ENCODE results near the gene NUDT8. TPM values are rescaled to one million over a fixed set of nuclear protein-coding genes. Genes with fewer than 3 reads are reported as not detected.

Gene NUDT8
- total RNA-seq, 1 experiment from 2014 or later: 13.2 TPM

GRCh38 chr11:67613313-67613959 is 16.3 kb downstream of the NUDT8 start:
- no peaks in the 10 kb centered on the region for H3K36me3 ChIP-seq (ENCODE audit: control insufficient read depth, insufficient read depth, low read length)
- peak overlapping the region; percentile 37; the same call in 1 of the 2 replicates for H3K27ac ChIP-seq (ENCODE audit: low read length)
- H3K9me3 ChIP-seq (ENCODE audit: control insufficient read depth, insufficient read depth, low read depth, low read length): no peaks in the 10 kb centered on the region
- H3K4me3 ChIP-seq (ENCODE audit: low read depth in 2 of 2, low read length in 2 of 2): no peak overlapping the region
- TF ChIP-seq REST (IDR thresholded peaks at IDR 0.05; ENCODE audit: insufficient read depth in 1 of 2, low read depth in 2 of 2, low read length in 1 of 2) (no peak), SIN3A (IDR thresholded peaks at IDR 0.05; ENCODE audit: borderline replicate concordance, insufficient read depth, low read depth, low read length) (no peak)
- peaks cover 11% of the 10 kb centered on the region for H3K4me1 ChIP-seq (ENCODE audit: control insufficient read depth, insufficient read depth, low read length)
- ATAC-seq (peak; percentile 24), DNase-seq (ENCODE audit: low read depth, low spot score) (no peak)
- ChIA-PET CTCF (interaction anchor here (0.5 to 1.8 kb wide), 5 partner anchors 8 to 58 kb away, joined by 3 to 11 read pairs (median 3); partner anchors contain the start of gene NUDT8), POLR2A (interaction anchor here (0.6 kb wide), 1 partner anchor 32 kb away, joined by 8 read pairs; no protein-coding TSS in a partner anchor)
- H3K27me3 ChIP-seq (ENCODE audit: control insufficient read depth, insufficient read depth, low read length): no peaks in the 10 kb centered on the region
- intact Hi-C loops (cut with micrococcal nuclease; ENCODE audit: unreplicated experiment): no loop called here
- BruUV-seq (replicated peaks): no TSS peak
- in situ Hi-C loops (cut with HindIII; ENCODE audit: low pct_unique_long_range_greater_than_20kb, low sequenced_read_pairs): no loop called here

GRCh38 chr11:67612751-67613150 is 17.0 kb downstream of the NUDT8 start:
- POLR2A ChIA-PET: no interaction called here
- in situ Hi-C loops (cut with HindIII; ENCODE audit: low pct_unique_long_range_greater_than_20kb, low sequenced_read_pairs): no loop called here

More at GRCh38 chr11:67612751-67613150, 17.0 kb downstream of the NUDT8 start:
- Histone ChIP-seq H3K9me3 (ENCODE audit: control insufficient read depth, insufficient read depth, low read depth, low read length) (no peaks in the 10 kb centered on the region), H3K27ac (ENCODE audit: low read length) (no peak overlapping the region), H3K4me1 (ENCODE audit: control insufficient read depth, insufficient read depth, low read length) (peaks cover 11% of the 10 kb centered on the region), H3K27me3 (ENCODE audit: control insufficient read depth, insufficient read depth, low read length) (no peaks in the 10 kb centered on the region), H3K4me3 (ENCODE audit: low read depth in 2 of 2, low read length in 2 of 2) (no peak overlapping the region), H3K36me3 (ENCODE audit: control insufficient read depth, insufficient read depth, low read length) (no peaks in the 10 kb centered on the region)
- CTCF ChIA-PET: no interaction called here
- TF ChIP-seq REST (IDR thresholded peaks at IDR 0.05; ENCODE audit: insufficient read depth in 1 of 2, low read depth in 2 of 2, low read length in 1 of 2) (no peak), POLR2AphosphoS5 (IDR thresholded peaks at IDR 0.05; ENCODE audit: low read depth, low read length) (no peak), CTCF (IDR thresholded peaks at IDR 0.05) (no peak)
- ATAC-seq (no peak), DNase-seq (ENCODE audit: low read depth, low spot score) (no peak)
- BruUV-seq (replicated peaks): no TSS peak
- intact Hi-C loops (cut with micrococcal nuclease; ENCODE audit: unreplicated experiment): no loop called here
